ENCODE data around the gene MTMR1.

- TF ChIP-seq, protein P1, sequence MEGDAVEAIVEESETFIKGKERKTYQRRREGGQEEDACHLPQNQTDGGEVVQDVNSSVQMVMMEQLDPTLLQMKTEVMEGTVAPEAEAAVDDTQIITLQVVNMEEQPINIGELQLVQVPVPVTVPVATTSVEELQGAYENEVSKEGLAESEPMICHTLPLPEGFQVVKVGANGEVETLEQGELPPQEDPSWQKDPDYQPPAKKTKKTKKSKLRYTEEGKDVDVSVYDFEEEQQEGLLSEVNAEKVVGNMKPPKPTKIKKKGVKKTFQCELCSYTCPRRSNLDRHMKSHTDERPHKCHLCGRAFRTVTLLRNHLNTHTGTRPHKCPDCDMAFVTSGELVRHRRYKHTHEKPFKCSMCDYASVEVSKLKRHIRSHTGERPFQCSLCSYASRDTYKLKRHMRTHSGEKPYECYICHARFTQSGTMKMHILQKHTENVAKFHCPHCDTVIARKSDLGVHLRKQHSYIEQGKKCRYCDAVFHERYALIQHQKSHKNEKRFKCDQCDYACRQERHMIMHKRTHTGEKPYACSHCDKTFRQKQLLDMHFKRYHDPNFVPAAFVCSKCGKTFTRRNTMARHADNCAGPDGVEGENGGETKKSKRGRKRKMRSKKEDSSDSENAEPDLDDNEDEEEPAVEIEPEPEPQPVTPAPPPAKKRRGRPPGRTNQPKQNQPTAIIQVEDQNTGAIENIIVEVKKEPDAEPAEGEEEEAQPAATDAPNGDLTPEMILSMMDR (IDR thresholded peaks at IDR 0.05): no peak
- TF ChIP-seq POLR2A (IDR thresholded peaks at IDR 0.05): no peak
Observed at GRCh38 chrX:150765237-150765636, 72.0 kb downstream of the MTMR1 start.
